Endodermal cell (in vitro differentiated cells): Measurements from ENCODE around the gene SLC66A2. TPM values are rescaled to one million over a fixed set of nuclear protein-coding genes. Genes with fewer than 3 reads are reported as not detected.

Source experiments
- DNase-seq: peaks from one replicate; pipeline ENCODE4 v3.0.0-alpha.2; 2017
- H3K27ac ChIP-seq: 2 replicates; pipeline ENCODE4 v1.5.1; 2013; ENCODE audit warnings: mild to moderate bottlenecking, low read depth, low read length, moderate library complexity
- H3K27me3 ChIP-seq: 2 replicates; pipeline ENCODE4 v1.6.1; 2013; ENCODE audit warnings: mild to moderate bottlenecking, low read length, moderate library complexity; ENCODE audit not compliant: insufficient read depth, control insufficient read depth, poor library complexity, severe bottlenecking
- H3K36me3 ChIP-seq: 2 replicates; pipeline ENCODE4 v1.7.0; 2013; ENCODE audit warnings: mild to moderate bottlenecking, low read length, moderate library complexity; ENCODE audit not compliant: control insufficient read depth, insufficient read depth
- H3K4me1 ChIP-seq: one replicate; pipeline ENCODE4 v1.7.0; 2013; ENCODE audit warnings: low read length; ENCODE audit not compliant: control insufficient read depth, insufficient read depth
- H3K4me3 ChIP-seq: 2 replicates; pipeline ENCODE4 v1.5.1; 2013; ENCODE audit warnings: mild to moderate bottlenecking, low read length, moderate library complexity
- H3K9ac ChIP-seq: 2 replicates; pipeline ENCODE4 v1.6.1; 2013; ENCODE audit warnings: mild to moderate bottlenecking, low read length, moderate library complexity; ENCODE audit not compliant: poor library complexity, severe bottlenecking; ENCODE audit errors: extremely low read depth
- H3K9me3 ChIP-seq: 2 replicates; pipeline ENCODE4 v1.6.1; 2013; ENCODE audit warnings: mild to moderate bottlenecking, low read length, moderate library complexity; ENCODE audit not compliant: control insufficient read depth
- H3K27ac Mint-ChIP-seq: 2 replicates; pipeline ENCODE4 v1.8.0; 2020; ENCODE audit warnings: mixed read lengths
- H3K27me3 Mint-ChIP-seq: 2 replicates; pipeline ENCODE4 v1.8.0; 2021; ENCODE audit warnings: mild to moderate bottlenecking, mixed read lengths; ENCODE audit not compliant: insufficient read depth
- H3K36me3 Mint-ChIP-seq: 2 replicates; pipeline ENCODE4 v1.8.0; 2020; ENCODE audit warnings: low read depth, mixed read lengths
- H3K4me1 Mint-ChIP-seq: 2 replicates; pipeline ENCODE4 v1.8.0; 2020; ENCODE audit warnings: mixed read lengths
- H3K4me3 Mint-ChIP-seq: 2 replicates; pipeline ENCODE4 v1.8.0; 2020; ENCODE audit warnings: mild to moderate bottlenecking, moderate library complexity, mixed read lengths
- H3K9me3 Mint-ChIP-seq: 2 replicates; pipeline ENCODE4 v1.8.0; 2020; ENCODE audit warnings: mild to moderate bottlenecking, mixed read lengths
- WGBS, 2 experiments: methylation state at CpG; one replicate each; pipeline versions ENCODE4 v1.1.5 to v1.1.7; 2013; ENCODE audit warnings: missing lambda C conversion rate in 2 of 2, mixed read lengths in 1 of 2; ENCODE audit not compliant: insufficient coverage in 1 of 2, insufficient read length in 1 of 2; 5-methylcytosine and 5-hydroxymethylcytosine counted together
- total RNA-seq, 2 donors: library from RNA; stranded (reverse); fragmentation: NEBNext Ultra II Directional in 1 of 2; extraction: Animal tissue kit (Norgen Biotek cat#: 25700) in 1 of 2; gene quantifications; 2 replicates in 1 of 2; 3 replicates in 1 of 2; pipeline ENCODE4 v1.2.1, GENCODE V29; 2021
- TF ChIP-seq, protein P1 (sequence below): fragments of 200-600 bp; sonication (generic); conservative IDR thresholded peaks from 2 replicates; pipeline ENCODE4 v1.5.0; 2021; ENCODE audit warnings: antibody characterized with exemption, mild to moderate bottlenecking

SLC66A2 gene
- total RNA-seq, 2 donors from 2014 or later = 30.3 to 32.4 TPM

GRCh38 chr18:79914614-79915160 is 36.8 kb downstream of the SLC66A2 start:
- TF ChIP-seq, protein P1, sequence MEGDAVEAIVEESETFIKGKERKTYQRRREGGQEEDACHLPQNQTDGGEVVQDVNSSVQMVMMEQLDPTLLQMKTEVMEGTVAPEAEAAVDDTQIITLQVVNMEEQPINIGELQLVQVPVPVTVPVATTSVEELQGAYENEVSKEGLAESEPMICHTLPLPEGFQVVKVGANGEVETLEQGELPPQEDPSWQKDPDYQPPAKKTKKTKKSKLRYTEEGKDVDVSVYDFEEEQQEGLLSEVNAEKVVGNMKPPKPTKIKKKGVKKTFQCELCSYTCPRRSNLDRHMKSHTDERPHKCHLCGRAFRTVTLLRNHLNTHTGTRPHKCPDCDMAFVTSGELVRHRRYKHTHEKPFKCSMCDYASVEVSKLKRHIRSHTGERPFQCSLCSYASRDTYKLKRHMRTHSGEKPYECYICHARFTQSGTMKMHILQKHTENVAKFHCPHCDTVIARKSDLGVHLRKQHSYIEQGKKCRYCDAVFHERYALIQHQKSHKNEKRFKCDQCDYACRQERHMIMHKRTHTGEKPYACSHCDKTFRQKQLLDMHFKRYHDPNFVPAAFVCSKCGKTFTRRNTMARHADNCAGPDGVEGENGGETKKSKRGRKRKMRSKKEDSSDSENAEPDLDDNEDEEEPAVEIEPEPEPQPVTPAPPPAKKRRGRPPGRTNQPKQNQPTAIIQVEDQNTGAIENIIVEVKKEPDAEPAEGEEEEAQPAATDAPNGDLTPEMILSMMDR = no peak
- 83 to 86% methylated on average over 11 to 20 of the region's 20 CpGs for WGBS, 2 experiments
- H3K9me3 ChIP-seq = no peaks in the 10 kb centered on the region
- H3K27ac ChIP-seq = no peak overlapping the region
- no peak overlapping the region for H3K9ac ChIP-seq
- Mint-ChIP-seq H3K27ac (no peak overlapping the region), H3K36me3 (peaks cover 41% of the 10 kb centered on the region), H3K9me3 (no peaks in the 10 kb centered on the region), H3K4me1 (peaks cover 5% of the 10 kb centered on the region), H3K4me3 (no peak overlapping the region), H3K27me3 (no peaks in the 10 kb centered on the region)
- H3K4me3 ChIP-seq = no peak overlapping the region
- H3K36me3 ChIP-seq = peaks cover 15% of the 10 kb centered on the region
- DNase-seq = peak; percentile 51
- no peaks in the 10 kb centered on the region for H3K4me1 ChIP-seq
- no peaks in the 10 kb centered on the region for H3K27me3 ChIP-seq

DNA sequence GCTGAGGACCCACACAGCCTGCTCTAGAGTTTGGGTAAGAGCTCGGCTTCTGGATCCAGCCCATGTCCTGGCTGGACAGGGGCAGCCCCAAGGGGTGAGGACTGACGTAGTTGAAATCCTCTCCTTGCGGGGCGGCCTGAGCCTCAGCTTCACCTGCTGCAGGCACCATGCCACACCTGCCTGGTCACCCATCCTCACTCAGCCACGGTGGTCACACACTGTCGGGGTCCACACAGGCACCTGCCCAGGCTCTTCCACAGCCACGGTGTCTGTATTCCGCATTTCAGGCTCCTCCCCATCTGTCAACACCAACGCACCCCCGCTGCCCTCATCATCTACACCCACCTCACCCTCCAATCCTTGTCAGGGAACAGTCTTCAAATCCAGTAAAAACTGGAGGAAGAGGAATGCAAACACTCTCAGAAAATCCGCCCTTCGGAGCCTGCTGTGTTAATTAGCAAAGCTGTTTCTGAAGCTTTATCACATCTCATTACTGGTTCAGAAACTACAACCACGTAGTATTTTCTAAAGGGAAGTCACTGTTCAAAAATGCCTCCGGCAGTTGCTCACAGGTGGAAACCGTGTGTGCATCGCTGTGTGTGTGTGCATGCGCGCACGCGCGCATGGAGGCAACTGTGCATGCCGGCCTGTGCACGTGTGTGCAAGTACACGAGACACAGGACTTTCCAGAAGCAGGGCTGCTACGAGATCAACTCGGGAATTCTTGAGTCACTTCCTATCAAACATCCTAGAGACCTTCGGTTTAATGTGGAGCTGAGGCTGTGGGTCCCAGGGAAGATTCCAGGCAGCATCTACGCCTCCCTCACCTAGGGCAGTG is 38.2 kb downstream of the SLC66A2 start:
- Histone ChIP-seq H3K4me3 (no peak overlapping the region), H3K27ac (no peak overlapping the region), H3K27me3 (no peaks in the 10 kb centered on the region), H3K4me1 (no peaks in the 10 kb centered on the region), H3K9ac (no peak overlapping the region), H3K36me3 (peaks cover 19% of the 10 kb centered on the region), H3K9me3 (no peaks in the 10 kb centered on the region)
- Mint-ChIP-seq H3K9me3 (no peaks in the 10 kb centered on the region), H3K27me3 (no peaks in the 10 kb centered on the region), H3K36me3 (peaks cover 40% of the 10 kb centered on the region), H3K4me1 (peaks cover 5% of the 10 kb centered on the region), H3K27ac (no peak overlapping the region), H3K4me3 (no peak overlapping the region)
- DNase-seq = peak; percentile 39
- TF ChIP-seq, protein P1 = no peak
- 93 to 94% methylated on average over 23 to 28 of the region's 28 CpGs for WGBS, 2 experiments

DNA sequence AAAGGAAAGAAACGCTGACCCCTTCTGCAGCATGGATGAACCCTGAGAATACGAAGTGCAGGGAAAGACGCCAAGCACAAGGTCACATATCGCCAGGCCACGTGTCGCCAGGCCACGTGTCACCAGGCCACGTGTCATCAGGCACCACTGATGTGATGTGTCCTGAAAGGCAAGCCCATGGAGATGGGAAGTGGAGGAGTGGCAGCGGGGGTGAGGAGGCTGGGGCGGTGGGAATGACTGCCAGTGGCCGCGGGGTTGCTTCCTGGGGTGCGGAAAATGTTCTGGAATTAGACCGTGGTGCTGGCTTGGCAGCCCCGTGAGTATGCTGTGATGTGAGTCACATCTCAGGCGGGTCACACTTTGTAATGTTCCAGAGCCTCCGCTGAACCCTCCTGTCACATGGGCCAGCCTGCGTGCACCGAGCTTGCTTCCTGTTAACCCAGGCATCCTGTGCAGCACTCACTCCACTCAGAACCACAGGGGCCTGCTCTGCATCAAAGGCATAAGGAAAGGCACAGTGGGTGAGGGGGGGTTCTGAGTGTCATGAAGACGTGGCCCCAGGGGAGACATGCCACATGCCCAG is 39.0 kb downstream of the SLC66A2 start:
- TF ChIP-seq, protein P1 = no peak
- no peaks in the 10 kb centered on the region for H3K27me3 ChIP-seq
- H3K9ac ChIP-seq = no peak overlapping the region
- Mint-ChIP-seq H3K27ac (no peak overlapping the region), H3K4me1 (peaks cover 5% of the 10 kb centered on the region), H3K36me3 (peaks cover 46% of the 10 kb centered on the region), H3K9me3 (no peaks in the 10 kb centered on the region), H3K27me3 (no peaks in the 10 kb centered on the region), H3K4me3 (no peak overlapping the region)
- no peaks in the 10 kb centered on the region for H3K4me1 ChIP-seq
- 90 to 96% methylated on average over 19 to 20 of the region's 20 CpGs for WGBS, 2 experiments
- peaks cover 20% of the 10 kb centered on the region for H3K36me3 ChIP-seq
- peak; percentile 43 for DNase-seq
- no peaks in the 10 kb centered on the region for H3K9me3 ChIP-seq
- no peak overlapping the region for H3K27ac ChIP-seq
- no peak overlapping the region for H3K4me3 ChIP-seq
